Lung (tissue), 12 donors: ENCODE data around the gene PIGM. TPM values are rescaled to one million over a fixed set of nuclear protein-coding genes. Genes with fewer than 3 reads are reported as not detected.

Experiments
- ATAC-seq: fragments of 200-7000 bp; cut with Tn5 transposase; one replicate; pipeline ENCODE4 v1.9.1; 2020; ENCODE audit warnings: moderate number of reproducible peaks; ENCODE audit not compliant: insufficient read depth, low FRiP score
- DNase-seq, 3 donors: peaks; one replicate each; pipeline ENCODE4 v3.0.0-alpha.2; 2013 to 2017
- H3K27ac ChIP-seq, 2 donors: one replicate each; pipeline ENCODE4 v1.5.1; 2013; ENCODE audit warnings: mild to moderate bottlenecking in 2 of 2, moderate library complexity in 2 of 2, control low read depth in 1 of 2, inconsistent platforms in 1 of 2, low read depth in 1 of 2, low read length in 1 of 2
- H3K27me3 ChIP-seq, 3 donors: one replicate each; pipeline ENCODE4 v1.5.1; 2013; ENCODE audit warnings: low read length in 2 of 3; ENCODE audit not compliant: control insufficient read depth in 3 of 3, insufficient read depth in 3 of 3
- H3K36me3 ChIP-seq, 4 donors: one replicate each; pipeline ENCODE4 v1.5.1; 2013; ENCODE audit warnings: low read length in 4 of 4, mild to moderate bottlenecking in 1 of 4, moderate library complexity in 1 of 4; ENCODE audit not compliant: control insufficient read depth in 4 of 4, insufficient read depth in 4 of 4
- H3K4me1 ChIP-seq, 5 donors: one replicate each; pipeline ENCODE4 v1.5.1; 2013; ENCODE audit warnings: low read length in 5 of 5, mild to moderate bottlenecking in 2 of 5, moderate library complexity in 1 of 5; ENCODE audit not compliant: control insufficient read depth in 5 of 5, insufficient read depth in 5 of 5
- H3K4me3 ChIP-seq: one replicate; pipeline ENCODE4 v1.5.1; 2013; ENCODE audit warnings: mild to moderate bottlenecking, control low read depth, moderate library complexity
- H3K9ac ChIP-seq, 2 donors: one replicate each; pipeline ENCODE4 v1.5.1; 2013; ENCODE audit warnings: low read length in 2 of 2, control low read depth in 1 of 2; ENCODE audit not compliant: insufficient read depth in 1 of 2
- H3K9me3 ChIP-seq, 4 donors: one replicate each; pipeline ENCODE4 v1.5.1; 2013; ENCODE audit warnings: low read length in 3 of 4, mild to moderate bottlenecking in 1 of 4, moderate library complexity in 1 of 4; ENCODE audit not compliant: control insufficient read depth in 4 of 4, insufficient read depth in 3 of 4
- WGBS, 2 donors: extraction: QIAGEN DNeasy Blood & Tissue Kit; methylation state at CpG; one replicate each; pipeline ENCODE4 v1.1.7; 2013; 5-methylcytosine and 5-hydroxymethylcytosine counted together
- polyA plus RNA-seq, 2 donors: library from polyadenylated mRNA; stranded (reverse); fragments of 200-250 nt; gene quantifications; one replicate each; pipeline ENCODE4 v1.2.1, GENCODE V29; 2013
- total RNA-seq, 2 donors: library from RNA; depleted of rRNA in 1 of 2; stranded (reverse); fragments of >200 nt in 1 of 2; gene quantifications; one replicate each; pipeline ENCODE4 v1.2.1, GENCODE V29; 2014 to 2021
- TF ChIP-seq, protein P1 (sequence below): IDR thresholded peaks from 2 replicates; pipeline ENCODE4 v1.5.1; 2012; ENCODE audit warnings: mild to moderate bottlenecking; ENCODE audit errors: control extremely low read depth, extremely low read depth
- donor health status: control.
- donor health status: control.
- donor health status: Bipolar disorder and iron deficiency.
- donor health status: healthy.
- donor health status: DM: yes; HTN: yes; CAD: no.

PIGM gene
- total and polyA plus RNA-seq, 4 donors, result 3.7 to 9.1 (median 5.7) TPM

DNA sequence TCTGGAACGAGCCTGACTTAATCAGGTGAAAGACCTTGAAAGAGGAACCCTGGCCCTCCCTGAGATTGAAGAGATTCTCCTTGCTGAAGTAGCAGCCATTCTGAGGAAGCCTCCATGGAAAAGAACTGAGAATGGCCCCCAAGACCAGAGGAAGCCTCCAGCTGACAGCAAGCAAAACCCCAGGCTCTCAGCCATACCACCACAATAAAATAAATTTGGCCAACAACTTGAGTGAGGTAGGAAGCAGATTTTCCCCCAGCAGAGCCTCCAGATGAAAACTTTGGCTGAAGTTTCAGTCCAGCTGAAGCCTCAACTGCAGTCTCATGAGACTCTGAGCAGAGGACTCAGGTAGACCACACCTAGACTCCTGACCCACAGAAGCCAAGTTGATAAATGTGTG lies 43.8 kb downstream of the PIGM start:
- Histone ChIP-seq H3K4me3 (no peak overlapping the region), H3K27me3 (peaks cover 0 to 2% (median 0%) of the 10 kb centered on the region in 3 donors), H3K27ac (no peak overlapping the region), H3K36me3 (no peaks in the 10 kb centered on the region), H3K9ac (no peak overlapping the region), H3K9me3 (no peaks in the 10 kb centered on the region), H3K4me1 (peaks cover 0 to 4% (median 0%) of the 10 kb centered on the region in 5 donors)
- TF ChIP-seq, protein P1, sequence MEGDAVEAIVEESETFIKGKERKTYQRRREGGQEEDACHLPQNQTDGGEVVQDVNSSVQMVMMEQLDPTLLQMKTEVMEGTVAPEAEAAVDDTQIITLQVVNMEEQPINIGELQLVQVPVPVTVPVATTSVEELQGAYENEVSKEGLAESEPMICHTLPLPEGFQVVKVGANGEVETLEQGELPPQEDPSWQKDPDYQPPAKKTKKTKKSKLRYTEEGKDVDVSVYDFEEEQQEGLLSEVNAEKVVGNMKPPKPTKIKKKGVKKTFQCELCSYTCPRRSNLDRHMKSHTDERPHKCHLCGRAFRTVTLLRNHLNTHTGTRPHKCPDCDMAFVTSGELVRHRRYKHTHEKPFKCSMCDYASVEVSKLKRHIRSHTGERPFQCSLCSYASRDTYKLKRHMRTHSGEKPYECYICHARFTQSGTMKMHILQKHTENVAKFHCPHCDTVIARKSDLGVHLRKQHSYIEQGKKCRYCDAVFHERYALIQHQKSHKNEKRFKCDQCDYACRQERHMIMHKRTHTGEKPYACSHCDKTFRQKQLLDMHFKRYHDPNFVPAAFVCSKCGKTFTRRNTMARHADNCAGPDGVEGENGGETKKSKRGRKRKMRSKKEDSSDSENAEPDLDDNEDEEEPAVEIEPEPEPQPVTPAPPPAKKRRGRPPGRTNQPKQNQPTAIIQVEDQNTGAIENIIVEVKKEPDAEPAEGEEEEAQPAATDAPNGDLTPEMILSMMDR, result no peak
- DNase-seq (no peak), ATAC-seq (no peak)
- 80 to 96% methylated on average over 1 of the region's 1 CpG for WGBS, 2 donors

DNA sequence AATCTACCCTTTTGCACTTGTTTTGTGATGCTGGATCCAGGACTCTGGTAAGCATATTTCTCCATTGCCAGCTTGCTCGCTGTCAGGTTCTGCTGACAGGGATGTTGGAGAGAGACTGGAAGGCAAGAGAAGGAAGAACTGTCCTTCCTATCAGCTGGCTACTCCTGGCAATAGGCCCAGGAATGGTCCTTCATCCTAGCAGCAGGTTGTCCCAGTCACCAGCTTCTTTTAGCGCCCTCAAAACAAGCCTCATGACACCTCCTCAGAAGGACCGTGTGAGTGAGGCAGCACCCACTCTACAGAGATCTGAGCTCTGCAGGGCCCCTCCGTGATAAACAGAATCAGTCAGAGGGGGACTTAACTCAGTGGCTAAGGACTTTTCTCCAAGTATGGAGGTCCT lies 44.6 kb downstream of the PIGM start:
- TF ChIP-seq, protein P1, result no peak
- peaks cover 0 to 4% (median 0%) of the 10 kb centered on the region in 5 donors for H3K4me1 ChIP-seq
- DNase-seq (no peak), ATAC-seq (no peak)
- no peak overlapping the region for H3K9ac ChIP-seq
- no peaks in the 10 kb centered on the region for H3K9me3 ChIP-seq
- no peak overlapping the region for H3K27ac ChIP-seq
- H3K4me3 ChIP-seq, result no peak overlapping the region
- no peaks in the 10 kb centered on the region for H3K36me3 ChIP-seq
- WGBS, 2 donors, result 78 to 79% methylated on average over 4 of the region's 4 CpGs
- peaks cover 0 to 2% (median 0%) of the 10 kb centered on the region in 3 donors for H3K27me3 ChIP-seq

DNA sequence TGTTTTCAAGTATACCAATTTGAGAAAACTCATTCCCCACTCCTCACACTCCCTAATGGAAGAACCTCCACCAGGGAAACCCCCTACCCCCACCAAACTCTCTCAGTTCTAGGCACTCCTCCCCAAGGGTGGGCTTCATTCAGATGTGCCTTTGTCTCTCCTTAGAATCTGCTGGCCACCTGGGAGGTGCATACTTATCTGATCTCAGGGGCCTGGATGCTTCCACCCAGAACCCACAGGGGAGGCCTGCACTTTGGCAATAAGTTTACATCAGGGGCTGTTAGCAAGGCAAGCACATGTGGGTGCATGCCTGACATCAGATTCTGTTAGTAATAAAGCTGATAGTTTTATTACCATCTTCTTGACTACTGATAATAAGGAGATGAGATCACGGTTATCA lies 45.3 kb downstream of the PIGM start:
- H3K4me1 ChIP-seq, result peaks cover 0 to 4% (median 0%) of the 10 kb centered on the region in 5 donors
- ATAC-seq (no peak), DNase-seq (no peak)
- no peaks in the 10 kb centered on the region for H3K9me3 ChIP-seq
- no peak overlapping the region for H3K9ac ChIP-seq
- H3K36me3 ChIP-seq, result no peaks in the 10 kb centered on the region
- TF ChIP-seq, protein P1, result no peak
- H3K27ac ChIP-seq, result no peak overlapping the region
- 97 to 100% methylated on average over 1 of the region's 1 CpG for WGBS, 2 donors
- peaks cover 0 to 2% (median 0%) of the 10 kb centered on the region in 3 donors for H3K27me3 ChIP-seq
- H3K4me3 ChIP-seq, result no peak overlapping the region

DNA sequence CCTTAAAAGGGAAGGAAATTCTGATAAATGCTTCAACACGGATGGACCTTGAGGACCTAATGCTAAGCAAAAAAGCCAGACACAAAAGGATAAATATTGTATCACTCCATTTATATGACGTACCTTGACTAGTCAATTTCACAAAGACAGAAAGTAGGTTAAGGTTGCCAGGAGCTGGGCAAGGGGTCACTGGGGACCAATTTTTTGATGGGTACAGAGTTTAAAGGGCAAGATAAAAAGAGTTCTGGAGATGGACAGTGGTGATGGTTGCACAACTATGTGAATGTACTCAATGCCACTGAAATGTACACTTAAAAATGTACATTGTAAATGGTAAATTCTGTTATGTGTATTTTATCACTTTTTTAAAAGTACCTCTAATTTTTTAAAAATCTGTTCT lies 45.7 kb downstream of the PIGM start:
- TF ChIP-seq, protein P1, result no peak
- ATAC-seq, result no peak
- H3K27me3 ChIP-seq, result peaks cover 0 to 2% (median 0%) of the 10 kb centered on the region in 3 donors
- H3K36me3 ChIP-seq, result no peaks in the 10 kb centered on the region
- H3K9ac ChIP-seq, result no peak overlapping the region
- no peaks in the 10 kb centered on the region for H3K9me3 ChIP-seq
- H3K4me3 ChIP-seq, result no peak overlapping the region
- no peaks in the 10 kb centered on the region for H3K4me1 ChIP-seq
- WGBS, 2 donors, result 69 to 75% methylated on average over 2 of the region's 2 CpGs
- H3K27ac ChIP-seq, result no peak overlapping the region
- DNase-seq, result no peak
